GM19025 (cell line): ENCODE measurements around the gene ERVK3-1.
A peak's percentile ranks its signal among the peaks of the same experiment; 100 is the strongest.
"Not testable (repeated sequence)": the region's sequence is repeated elsewhere in the genome, so short reads cannot be mapped to it uniquely, and the experiment has no call there.

Experiments
- ATAC-seq: cut with Tn5 transposase; IDR thresholded peaks from one replicate; pipeline ENCODE4 v1.9.1; 2021; ENCODE audit warnings: mild to moderate bottlenecking, low read depth, moderate library complexity; ENCODE audit not compliant: unreplicated experiment

ERVK3-1 gene, protein sequence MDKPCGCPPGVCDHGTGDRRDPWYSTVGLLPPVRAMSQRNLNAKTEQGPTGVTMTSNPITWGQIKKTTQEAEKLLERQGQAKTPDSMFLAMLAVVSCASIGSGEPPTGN

GRCh38 chr19:58305065-58305931 is at the start of gene ERVK3-1:
TSS of gene ERVK3-1 (plus strand) at chr19:58305377. CDS start at chr19:58312169, 6,792 bp downstream.
- peak; percentile 97 for ATAC-seq

- ATAC-seq = not testable (repeated sequence)
Measured at GRCh38 chr19:58258259-58258658, 46.9 kb upstream of the ERVK3-1 start.

DNA sequence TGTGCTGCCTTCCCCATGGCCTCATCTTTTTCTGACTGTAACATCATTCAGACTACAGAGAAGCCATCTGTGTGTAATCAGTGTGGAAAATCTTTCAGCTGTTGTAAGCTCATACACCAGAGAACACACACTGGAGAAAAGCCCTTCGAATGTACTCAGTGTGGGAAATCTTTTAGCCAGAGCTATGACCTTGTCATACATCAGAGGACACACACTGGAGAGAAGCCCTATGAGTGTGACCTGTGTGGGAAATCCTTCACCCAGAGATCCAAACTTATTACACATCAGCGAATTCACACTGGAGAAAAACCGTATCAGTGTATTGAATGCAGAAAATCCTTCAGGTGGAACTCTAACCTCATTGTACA is 43.6 kb upstream of the ERVK3-1 start:
- ATAC-seq = no peak

GRCh38 chr19:58261968-58262921 is 42.9 kb upstream of the ERVK3-1 start:
- ATAC-seq = no peak

DNA sequence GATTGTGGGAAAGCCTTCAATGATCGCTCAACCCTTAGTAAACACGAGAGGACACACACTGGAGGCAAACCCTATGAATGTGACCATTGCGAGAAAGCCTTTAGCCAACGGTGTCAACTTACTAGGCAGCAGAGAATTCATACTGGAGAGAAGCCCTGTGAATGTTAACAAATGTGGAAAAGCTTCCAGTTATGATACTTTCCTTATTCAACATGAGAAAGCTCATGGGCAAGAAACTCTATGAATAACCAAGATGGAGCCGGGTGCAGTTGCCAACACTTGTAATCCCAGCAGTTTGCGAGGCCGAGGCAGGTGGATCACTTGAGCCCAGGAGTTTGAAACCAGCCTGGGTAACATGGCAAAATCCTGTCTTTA is 42.3 kb upstream of the ERVK3-1 start:
- ATAC-seq = no peak

GRCh38 chr19:58265100-58265499 is 40.1 kb upstream of the ERVK3-1 start:
- ATAC-seq = no peak

DNA sequence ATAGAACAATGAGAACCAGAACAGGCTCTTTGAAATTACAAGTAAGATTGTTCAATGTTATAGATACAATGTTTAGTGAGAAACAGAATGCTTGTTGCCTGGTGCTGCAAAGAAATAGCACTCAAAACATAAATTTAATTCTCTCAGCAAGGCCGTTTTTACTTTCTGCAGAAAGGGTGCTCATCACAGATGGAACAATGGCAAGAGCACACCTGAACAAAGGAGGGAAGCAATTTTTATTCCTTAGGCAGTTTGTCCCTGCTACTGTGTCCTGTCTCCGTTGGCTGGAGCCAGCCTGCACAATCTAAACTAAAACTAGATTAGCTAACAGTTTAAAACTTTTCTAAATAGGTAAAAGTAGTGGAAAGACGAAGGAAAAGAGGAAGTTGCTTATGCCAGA is 36.8 kb upstream of the ERVK3-1 start:
- no peak for ATAC-seq

- no peak for ATAC-seq
Measured at GRCh38 chr19:58274771-58275201, 30.4 kb upstream of the ERVK3-1 start.

DNA sequence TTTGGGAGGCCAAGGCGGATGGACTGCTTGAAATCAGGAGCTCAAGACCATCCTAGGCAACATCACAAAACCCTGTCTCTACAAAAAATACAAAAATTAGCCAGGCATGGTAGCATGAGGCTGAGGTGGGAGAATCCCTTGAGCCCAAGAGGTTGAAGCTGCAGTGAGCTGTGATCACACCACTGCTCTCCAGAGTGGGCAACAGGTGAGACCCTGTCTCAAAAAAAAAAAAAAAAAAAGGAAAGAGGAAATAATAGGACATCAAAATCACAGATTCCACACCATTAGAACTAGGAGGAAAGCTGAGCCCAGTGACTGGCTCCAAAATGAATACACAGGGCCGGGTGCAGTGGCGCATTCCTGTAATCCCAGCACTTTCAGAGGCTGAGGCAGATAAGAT is 29.6 kb upstream of the ERVK3-1 start:
- no peak for ATAC-seq

- ATAC-seq = no peak
Measured at GRCh38 chr19:58277197-58277596, 28.0 kb upstream of the ERVK3-1 start.

DNA sequence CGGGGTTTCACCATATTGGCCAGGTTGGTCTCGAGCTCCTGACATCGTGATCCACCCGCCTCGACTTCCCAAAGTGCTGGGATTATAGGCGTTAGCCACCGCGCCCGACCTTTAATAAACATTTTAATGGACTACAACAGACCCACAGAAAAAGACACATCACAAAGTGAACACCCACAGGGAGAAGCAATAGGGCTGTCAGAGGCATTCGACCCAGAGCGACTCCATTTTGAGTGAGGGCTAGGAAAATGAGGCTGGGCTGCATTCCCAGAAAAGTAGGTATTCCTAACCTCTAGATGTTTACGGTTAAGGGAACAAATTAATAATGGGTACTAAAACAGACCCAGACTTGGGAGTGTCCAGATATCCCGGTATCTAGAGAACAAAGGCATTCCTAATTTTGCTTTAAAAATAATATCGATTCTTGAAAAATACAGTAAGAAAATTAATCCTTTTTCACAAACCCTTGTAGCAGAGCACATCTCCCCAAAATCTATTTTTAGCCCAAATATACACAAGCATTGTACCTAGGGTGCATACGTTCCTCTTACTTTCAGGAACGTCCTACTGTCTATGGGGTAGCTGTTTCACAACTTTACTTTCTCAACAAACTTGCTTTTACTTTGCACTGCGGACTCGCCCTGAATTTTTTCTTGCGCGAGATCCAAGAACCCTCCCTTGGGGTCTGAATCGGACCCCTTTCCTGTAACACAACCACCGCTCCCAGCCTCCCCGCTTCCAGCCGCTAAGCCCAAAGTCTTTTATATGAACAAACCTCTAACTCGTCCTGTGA is 27.2 kb upstream of the ERVK3-1 start:
- no peak for ATAC-seq

DNA sequence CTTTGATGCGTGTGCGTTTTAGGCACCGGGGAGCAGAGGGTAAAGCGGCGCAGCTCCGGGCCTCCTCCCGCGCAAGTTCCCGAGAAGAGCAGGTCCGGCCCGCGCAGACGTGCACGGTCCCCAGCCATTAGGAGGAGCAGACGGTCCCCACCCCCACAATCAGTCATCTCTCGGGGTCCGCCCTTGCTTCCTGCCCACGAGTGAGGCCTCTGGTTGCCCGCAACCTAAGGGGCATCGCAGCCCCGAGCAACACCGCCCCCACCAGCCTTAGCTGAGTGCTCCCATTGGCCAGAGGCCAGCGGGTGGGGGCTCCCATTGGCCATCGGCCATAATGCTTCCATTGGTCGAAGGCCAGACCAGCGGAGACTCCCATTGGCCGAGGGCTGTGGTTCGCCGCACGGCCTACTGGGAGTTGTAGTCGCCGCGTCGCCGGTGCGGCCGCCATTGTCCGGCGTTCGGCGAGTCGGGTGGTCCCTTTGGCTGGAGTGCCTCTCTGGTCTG is 26.6 kb upstream of the ERVK3-1 start, which contains the start of gene ZNF8:
TSS of gene ZNF8 (plus strand) at position 415 of the 501 bp plus-strand sequence. CDS start 127 bp downstream, outside the sequence.
- ATAC-seq = peak; percentile 97

DNA sequence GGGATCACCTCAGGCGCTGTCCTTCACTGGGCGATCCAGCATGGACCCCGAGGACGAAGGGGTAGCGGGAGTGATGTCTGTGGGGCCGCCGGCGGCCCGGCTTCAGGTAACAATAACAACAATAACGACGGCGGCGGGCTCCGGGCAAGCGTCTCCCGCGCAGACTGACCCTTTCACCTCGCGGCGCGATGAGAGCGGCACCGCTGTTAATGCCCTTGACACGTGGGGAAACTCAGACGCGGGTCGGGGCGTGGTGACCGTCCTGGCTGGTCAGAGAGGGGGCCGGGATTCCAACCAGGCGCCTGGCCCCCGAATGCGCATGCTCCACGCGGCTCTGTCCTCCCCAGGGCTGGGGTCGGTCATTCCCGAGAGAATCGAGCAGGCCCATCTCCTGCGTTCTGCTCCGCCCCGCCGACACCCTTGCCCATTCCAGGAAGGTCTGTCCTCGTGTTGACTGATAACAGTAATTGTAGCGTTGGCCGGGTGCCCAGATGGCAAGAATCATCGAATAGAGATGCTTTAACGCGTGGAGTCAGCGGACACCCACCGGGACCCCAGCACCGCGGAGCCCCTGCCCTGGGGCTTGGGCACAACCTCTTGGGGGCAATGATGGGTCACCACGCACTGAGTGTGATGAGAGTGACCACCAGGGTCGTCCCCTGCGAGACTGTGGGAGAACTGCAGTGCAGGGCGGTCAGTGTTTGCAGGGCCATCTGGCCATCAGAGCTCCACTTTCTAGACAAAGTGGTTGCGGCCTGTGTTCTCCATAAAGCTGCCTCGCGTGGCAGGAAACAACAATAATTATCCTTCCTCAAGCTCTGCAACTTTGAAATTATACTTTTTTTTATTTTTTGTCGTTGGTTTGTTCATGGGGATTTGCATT is 25.9 kb upstream of the ERVK3-1 start:
- ATAC-seq = no peak

GRCh38 chr19:58279925-58280316 is 25.3 kb upstream of the ERVK3-1 start:
- no peak for ATAC-seq

DNA sequence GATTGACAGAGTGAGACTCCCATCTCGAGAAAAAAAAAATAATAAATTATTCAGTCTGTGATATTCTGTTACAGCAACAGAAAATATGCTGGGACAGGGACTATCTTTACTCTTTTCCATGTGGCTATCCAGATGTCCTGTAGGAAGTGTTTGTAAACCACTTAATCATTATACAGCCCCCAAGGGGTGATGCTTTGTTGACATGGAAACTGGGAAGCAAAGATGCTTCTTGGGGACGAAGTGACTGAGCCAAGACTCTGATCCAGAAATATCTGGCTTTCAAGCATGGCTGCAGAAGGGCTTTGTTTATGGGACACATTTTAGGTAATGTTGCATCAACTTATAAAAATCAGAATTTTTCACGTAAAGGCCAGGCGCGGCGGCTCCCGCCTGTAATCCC is 21.0 kb upstream of the ERVK3-1 start:
- ATAC-seq = no peak

- ATAC-seq = no peak
Measured at GRCh38 chr19:58291943-58292342, 13.2 kb upstream of the ERVK3-1 start.

GRCh38 chr19:58294743-58295374 is 10.3 kb upstream of the ERVK3-1 start:
- no peak for ATAC-seq

- ATAC-seq = no peak
Measured at GRCh38 chr19:58296104-58296503, 9.1 kb upstream of the ERVK3-1 start.

DNA sequence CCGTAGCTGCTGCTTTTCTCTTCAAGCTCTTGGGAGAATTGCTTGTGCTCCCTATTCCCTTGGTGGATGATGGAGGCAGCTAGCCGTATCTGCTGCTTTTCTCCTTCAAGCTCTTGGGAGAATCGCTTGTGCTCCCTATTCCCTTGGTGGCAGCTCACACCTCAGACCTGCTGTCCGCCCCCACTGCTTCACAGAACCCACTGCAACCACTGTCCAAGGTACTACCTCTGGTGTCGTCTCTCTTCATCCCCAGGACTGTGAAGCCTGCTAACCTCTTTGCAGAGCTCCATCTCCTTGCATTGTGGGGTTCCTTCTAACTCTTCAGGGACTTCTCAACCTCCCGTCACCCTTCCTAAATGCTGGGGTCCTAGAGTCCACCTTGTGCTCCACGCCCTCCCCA is 4.6 kb upstream of the ERVK3-1 start:
- ATAC-seq = no peak
